Neural cell (in vitro differentiated cells): ENCODE data around the gene GPR3. TPM values are rescaled to one million over a fixed set of nuclear protein-coding genes. Genes with fewer than 3 reads are reported as not detected.

Source experiments
- H2AFZ ChIP-seq: fragments of 200-600, 300-800 bp; sonication (generic), shearing (Covaris generic); 2 replicates; pipeline ENCODE4 v1.6.0; 2014; ENCODE audit warnings: low read depth, mild to moderate bottlenecking, antibody characterized with exemption, low read length, moderate library complexity
- H3F3A ChIP-seq: fragments of 200-600 bp; shearing (Covaris generic); 2 replicates; pipeline ENCODE4 v1.6.1; 2016; ENCODE audit warnings: mild to moderate bottlenecking, moderate library complexity, mixed read lengths, antibody characterized with exemption, low read length; ENCODE audit not compliant: insufficient read depth, poor library complexity, severe bottlenecking
- H3K27ac ChIP-seq: fragments of 200-600, 300-800 bp; sonication (generic), shearing (Covaris generic); 2 replicates; pipeline ENCODE4 v1.5.1; 2014; ENCODE audit warnings: mild to moderate bottlenecking, low read length, moderate library complexity
- H3K27me3 ChIP-seq: fragments of 300-800, 200-600 bp; sonication (generic), shearing (Covaris generic); 2 replicates; pipeline ENCODE4 v1.6.0; 2014; ENCODE audit warnings: mild to moderate bottlenecking, low read depth, low read length, moderate library complexity; ENCODE audit not compliant: insufficient read depth
- H3K36me3 ChIP-seq: fragments of 300-800, 200-600 bp; sonication (generic), shearing (Covaris generic); 2 replicates; pipeline ENCODE4 v1.5.1; 2014; ENCODE audit warnings: mild to moderate bottlenecking, antibody characterized with exemption, low read length, moderate library complexity; ENCODE audit not compliant: insufficient read depth
- H3K4me2 ChIP-seq: fragments of 300-800, 200-600 bp; sonication (generic), shearing (Covaris generic); 2 replicates; pipeline ENCODE4 v1.6.0; 2014; ENCODE audit warnings: mild to moderate bottlenecking, low read length
- H3K4me3 ChIP-seq: fragments of 300-800, 200-600 bp; sonication (generic), shearing (Covaris generic); 2 replicates; pipeline ENCODE4 v1.5.1; 2014; ENCODE audit warnings: mild to moderate bottlenecking, low read length, moderate library complexity
- H3K79me2 ChIP-seq: fragments of 200-600 bp; shearing (Covaris generic); replicated peaks from 2 replicates; pipeline ENCODE4 v1.6.0; 2014; ENCODE audit warnings: mild to moderate bottlenecking, low read length, moderate library complexity; ENCODE audit not compliant: insufficient read depth
- H3K9ac ChIP-seq: fragments of 300-800, 200-600 bp; sonication (generic), shearing (Covaris generic); 2 replicates; pipeline ENCODE4 v1.6.1; 2016; ENCODE audit warnings: mild to moderate bottlenecking, low read length, mixed read lengths
- H3K9me2 ChIP-seq: fragments of 200-600 bp; shearing (Covaris generic); 2 replicates; pipeline ENCODE4 v1.6.1; 2016; ENCODE audit warnings: mild to moderate bottlenecking, low read length, mixed read lengths; ENCODE audit not compliant: insufficient read depth
- H3K9me3 ChIP-seq: fragments of 200-600, 300-800 bp; sonication (generic), shearing (Covaris generic); 2 replicates; pipeline ENCODE4 v1.6.1; 2016; ENCODE audit warnings: mild to moderate bottlenecking, mixed run types, low read length, moderate library complexity, mixed read lengths
- H4K20me1 ChIP-seq: fragments of 200-600 bp; shearing (Covaris generic); 2 replicates; pipeline ENCODE4 v1.6.1; 2016; ENCODE audit warnings: mild to moderate bottlenecking, mixed run types; ENCODE audit not compliant: insufficient read depth
- EP300 ChIP-seq: fragments of 450-650 bp; conservative IDR thresholded peaks from 2 replicates; pipeline ENCODE4 v1.6.1; 2014; ENCODE audit warnings: antibody characterized with exemption, mild to moderate bottlenecking, moderate library complexity; ENCODE audit not compliant: poor library complexity, severe bottlenecking
- EZH2 ChIP-seq: fragments of 200-600, 300-800 bp; shearing (Covaris generic), sonication (generic); IDR thresholded peaks from 2 replicates; pipeline ENCODE4 v1.6.1; 2014; ENCODE audit warnings: antibody characterized with exemption, low read length, borderline replicate concordance, mild to moderate bottlenecking; ENCODE audit not compliant: insufficient read depth, poor library complexity, severe bottlenecking
- MXI1 ChIP-seq: fragments of 450-650 bp; conservative IDR thresholded peaks from 2 replicates; pipeline ENCODE4 v1.6.1; 2014; ENCODE audit warnings: antibody characterized with exemption, mild to moderate bottlenecking; ENCODE audit not compliant: poor library complexity, severe bottlenecking
- POLR2AphosphoS5 ChIP-seq: IDR thresholded peaks from 2 replicates; pipeline ENCODE4 v1.6.1; 2012
- RAD21 ChIP-seq: fragments of 450-650 bp; conservative IDR thresholded peaks from 2 replicates; pipeline ENCODE4 v1.6.1; 2014; ENCODE audit warnings: antibody characterized with exemption, mild to moderate bottlenecking, moderate library complexity
- SMC3 ChIP-seq: fragments of 450-650 bp; conservative IDR thresholded peaks from 2 replicates; pipeline ENCODE4 v1.6.1; 2014; ENCODE audit warnings: antibody characterized with exemption, mild to moderate bottlenecking, moderate library complexity; ENCODE audit not compliant: poor library complexity
- TAF1 ChIP-seq: IDR thresholded peaks from 2 replicates; pipeline ENCODE4 v1.6.1; 2012; ENCODE audit warnings: low read depth
- polyA plus RNA-seq: library from polyadenylated mRNA; depleted of rRNA; stranded (reverse); fragments of >200 nt; gene quantifications from 2 replicates; pipeline ENCODE4 v1.2.3, GENCODE V29; 2014
- TF ChIP-seq, protein P1 (sequence below): fragments of 450-650 bp; IDR thresholded peaks from 2 replicates; pipeline ENCODE4 v1.5.1; 2014; ENCODE audit warnings: antibody characterized with exemption, mild to moderate bottlenecking, moderate library complexity; ENCODE audit not compliant: poor library complexity, severe bottlenecking
- TF ChIP-seq, protein P2 (sequence below): IDR thresholded peaks from 2 replicates; pipeline ENCODE4 v1.6.1; 2012; ENCODE audit warnings: borderline replicate concordance

Gene GPR3
- polyA plus RNA-seq, 1 donor from 2014 or later = 0.54 TPM

DNA sequence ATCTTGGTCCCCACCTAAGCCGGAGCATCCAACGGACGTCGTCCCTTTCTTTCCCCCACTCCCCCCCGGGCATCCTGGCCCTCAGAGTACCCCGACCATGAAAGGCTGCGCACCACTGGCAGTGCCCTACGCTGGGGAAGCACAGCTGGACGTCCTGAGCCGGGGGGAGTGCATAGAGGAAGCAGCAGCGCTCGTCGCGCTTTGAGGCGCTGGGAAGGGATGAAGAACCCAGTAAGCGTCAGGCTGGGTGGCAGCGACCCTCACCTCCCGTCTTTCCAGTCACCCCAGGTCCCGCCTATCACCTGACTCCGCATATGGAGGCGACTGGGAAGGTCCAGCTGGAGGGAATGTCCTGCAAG, 31.4 kb upstream of the GPR3 start:
- H3K4me3 ChIP-seq = no peak overlapping the region
- no peak overlapping the region for H2AFZ ChIP-seq
- H3K27me3 ChIP-seq = peaks cover 24% of the 10 kb centered on the region
- H3K79me2 ChIP-seq = no peaks in the 10 kb centered on the region
- H3F3A ChIP-seq = no peaks in the 10 kb centered on the region
- no peaks in the 10 kb centered on the region for H3K9me2 ChIP-seq
- H3K9me3 ChIP-seq = no peaks in the 10 kb centered on the region
- H3K4me2 ChIP-seq = no peak overlapping the region
- no peaks in the 10 kb centered on the region for H3K36me3 ChIP-seq
- H4K20me1 ChIP-seq = no peaks in the 10 kb centered on the region
- H3K9ac ChIP-seq = no peak overlapping the region
- no peak overlapping the region for H3K27ac ChIP-seq
- TF ChIP-seq, protein P1, sequence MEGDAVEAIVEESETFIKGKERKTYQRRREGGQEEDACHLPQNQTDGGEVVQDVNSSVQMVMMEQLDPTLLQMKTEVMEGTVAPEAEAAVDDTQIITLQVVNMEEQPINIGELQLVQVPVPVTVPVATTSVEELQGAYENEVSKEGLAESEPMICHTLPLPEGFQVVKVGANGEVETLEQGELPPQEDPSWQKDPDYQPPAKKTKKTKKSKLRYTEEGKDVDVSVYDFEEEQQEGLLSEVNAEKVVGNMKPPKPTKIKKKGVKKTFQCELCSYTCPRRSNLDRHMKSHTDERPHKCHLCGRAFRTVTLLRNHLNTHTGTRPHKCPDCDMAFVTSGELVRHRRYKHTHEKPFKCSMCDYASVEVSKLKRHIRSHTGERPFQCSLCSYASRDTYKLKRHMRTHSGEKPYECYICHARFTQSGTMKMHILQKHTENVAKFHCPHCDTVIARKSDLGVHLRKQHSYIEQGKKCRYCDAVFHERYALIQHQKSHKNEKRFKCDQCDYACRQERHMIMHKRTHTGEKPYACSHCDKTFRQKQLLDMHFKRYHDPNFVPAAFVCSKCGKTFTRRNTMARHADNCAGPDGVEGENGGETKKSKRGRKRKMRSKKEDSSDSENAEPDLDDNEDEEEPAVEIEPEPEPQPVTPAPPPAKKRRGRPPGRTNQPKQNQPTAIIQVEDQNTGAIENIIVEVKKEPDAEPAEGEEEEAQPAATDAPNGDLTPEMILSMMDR = no peak
- TF ChIP-seq, protein P2, sequence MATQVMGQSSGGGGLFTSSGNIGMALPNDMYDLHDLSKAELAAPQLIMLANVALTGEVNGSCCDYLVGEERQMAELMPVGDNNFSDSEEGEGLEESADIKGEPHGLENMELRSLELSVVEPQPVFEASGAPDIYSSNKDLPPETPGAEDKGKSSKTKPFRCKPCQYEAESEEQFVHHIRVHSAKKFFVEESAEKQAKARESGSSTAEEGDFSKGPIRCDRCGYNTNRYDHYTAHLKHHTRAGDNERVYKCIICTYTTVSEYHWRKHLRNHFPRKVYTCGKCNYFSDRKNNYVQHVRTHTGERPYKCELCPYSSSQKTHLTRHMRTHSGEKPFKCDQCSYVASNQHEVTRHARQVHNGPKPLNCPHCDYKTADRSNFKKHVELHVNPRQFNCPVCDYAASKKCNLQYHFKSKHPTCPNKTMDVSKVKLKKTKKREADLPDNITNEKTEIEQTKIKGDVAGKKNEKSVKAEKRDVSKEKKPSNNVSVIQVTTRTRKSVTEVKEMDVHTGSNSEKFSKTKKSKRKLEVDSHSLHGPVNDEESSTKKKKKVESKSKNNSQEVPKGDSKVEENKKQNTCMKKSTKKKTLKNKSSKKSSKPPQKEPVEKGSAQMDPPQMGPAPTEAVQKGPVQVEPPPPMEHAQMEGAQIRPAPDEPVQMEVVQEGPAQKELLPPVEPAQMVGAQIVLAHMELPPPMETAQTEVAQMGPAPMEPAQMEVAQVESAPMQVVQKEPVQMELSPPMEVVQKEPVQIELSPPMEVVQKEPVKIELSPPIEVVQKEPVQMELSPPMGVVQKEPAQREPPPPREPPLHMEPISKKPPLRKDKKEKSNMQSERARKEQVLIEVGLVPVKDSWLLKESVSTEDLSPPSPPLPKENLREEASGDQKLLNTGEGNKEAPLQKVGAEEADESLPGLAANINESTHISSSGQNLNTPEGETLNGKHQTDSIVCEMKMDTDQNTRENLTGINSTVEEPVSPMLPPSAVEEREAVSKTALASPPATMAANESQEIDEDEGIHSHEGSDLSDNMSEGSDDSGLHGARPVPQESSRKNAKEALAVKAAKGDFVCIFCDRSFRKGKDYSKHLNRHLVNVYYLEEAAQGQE = no peak
- TF ChIP-seq MXI1 = no peak
- TF ChIP-seq EZH2 = no peak
- no peak for TF ChIP-seq EP300
- TF ChIP-seq TAF1 = no peak
- TF ChIP-seq POLR2AphosphoS5 = no peak
- no peak for TF ChIP-seq SMC3
- TF ChIP-seq RAD21 = no peak

DNA sequence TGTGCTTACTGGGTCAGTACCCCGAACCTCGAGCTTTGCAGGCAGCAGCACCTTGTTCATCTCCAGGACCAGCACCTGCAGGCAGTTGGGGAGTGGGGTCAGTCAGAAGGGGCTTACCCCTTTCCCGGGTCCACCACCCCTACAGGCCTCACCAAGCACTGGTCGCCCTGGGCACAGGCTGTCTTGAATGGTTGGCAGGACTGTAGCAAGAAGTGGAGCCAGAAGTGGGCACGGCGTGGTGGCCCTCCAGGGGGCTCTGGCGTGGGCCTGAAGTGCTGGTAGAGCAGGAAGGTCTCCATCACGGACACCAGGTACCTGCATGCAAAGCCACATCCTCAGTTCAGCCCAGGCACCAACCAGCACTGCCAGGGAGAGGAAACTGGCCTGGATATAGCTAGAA, 30.9 kb upstream of the GPR3 start:
- Histone ChIP-seq H3K4me2 (no peak overlapping the region), H3K27ac (no peak overlapping the region), H3K9ac (no peak overlapping the region), H3K27me3 (peaks cover 25% of the 10 kb centered on the region), H3K79me2 (no peaks in the 10 kb centered on the region), H3F3A (no peaks in the 10 kb centered on the region), H4K20me1 (no peaks in the 10 kb centered on the region), H3K9me2 (no peaks in the 10 kb centered on the region), H2AFZ (no peak overlapping the region), H3K36me3 (no peaks in the 10 kb centered on the region), H3K4me3 (no peak overlapping the region), H3K9me3 (no peaks in the 10 kb centered on the region)
- TF ChIP-seq, protein P2 = no peak
- no peak for TF ChIP-seq MXI1
- TF ChIP-seq, protein P1 = no peak
- no peak for TF ChIP-seq TAF1
- TF ChIP-seq RAD21 = no peak
- TF ChIP-seq POLR2AphosphoS5 = no peak
- TF ChIP-seq EZH2 = no peak
- TF ChIP-seq EP300 = no peak
- TF ChIP-seq SMC3 = no peak
